Spleen (tissue), 11 donors: Measurements from ENCODE around the gene ETV4. TPM values are rescaled to one million over a fixed set of nuclear protein-coding genes. Genes with fewer than 3 reads are reported as not detected.

ENCODE experiments used
- DNase-seq: peaks from one replicate; pipeline ENCODE4 v3.0.0-alpha.2; 2020
- H3K27ac ChIP-seq, 8 donors: fragments of 200-600 bp; sonication (generic) in 7 of 8; 1 replicate in 4 of 8; 2 replicates in 4 of 8; pipeline versions ENCODE4 v1.5.0 to v1.8.0; 2016 to 2021; ENCODE audit warnings: inconsistent platforms in 4 of 8, mild to moderate bottlenecking in 4 of 8, moderate library complexity in 1 of 8
- H3K27me3 ChIP-seq, 7 donors: fragments of 200-600 bp; sonication (generic) in 6 of 7; replicated peaks in 1 of 7; 1 replicate in 4 of 7; 2 replicates in 3 of 7; pipeline versions ENCODE4 v1.5.0 to v1.8.0; 2016 to 2021; ENCODE audit warnings: inconsistent platforms in 3 of 7, mild to moderate bottlenecking in 1 of 7
- H3K36me3 ChIP-seq, 6 donors: fragments of 200-600 bp; sonication (generic) in 5 of 6; 1 replicate in 4 of 6; 2 replicates in 2 of 6; pipeline versions ENCODE4 v1.5.0 to v1.8.0; 2016 to 2021; ENCODE audit warnings: inconsistent platforms in 2 of 6
- H3K4me1 ChIP-seq, 6 donors: fragments of 200-600 bp; sonication (generic) in 5 of 6; 1 replicate in 3 of 6; 2 replicates in 3 of 6; pipeline versions ENCODE4 v1.5.0 to v1.8.0; 2016 to 2021; ENCODE audit warnings: inconsistent platforms in 3 of 6
- H3K4me3 ChIP-seq, 8 donors: fragments of 200-600 bp; sonication (generic) in 7 of 8; 1 replicate in 4 of 8; 2 replicates in 4 of 8; pipeline versions ENCODE4 v1.5.0 to v1.8.0; 2016 to 2021; ENCODE audit warnings: inconsistent platforms in 4 of 8, mild to moderate bottlenecking in 4 of 8, moderate library complexity in 2 of 8
- H3K9me3 ChIP-seq, 8 donors: fragments of 200-600 bp; sonication (generic) in 7 of 8; 1 replicate in 4 of 8; 2 replicates in 4 of 8; pipeline versions ENCODE4 v1.5.0 to v1.8.0; 2016 to 2021; ENCODE audit warnings: inconsistent platforms in 4 of 8
- POLR2A ChIP-seq, 3 donors: fragments of 450-650 bp; IDR thresholded peaks; one replicate each; pipeline ENCODE4 v1.5.1; 2017; ENCODE audit warnings: antibody characterized with exemption in 3 of 3, mild to moderate bottlenecking in 1 of 3
- POLR2AphosphoS5 ChIP-seq, 3 donors: sonication (generic); formaldehyde crosslinking; IDR thresholded peaks; one replicate each; pipeline ENCODE4 v1.5.1; 2017; ENCODE audit warnings: antibody characterized with exemption in 3 of 3
- WGBS, 5 donors: extraction: QIAGEN DNeasy Blood & Tissue Kit in 3 of 5; methylation state at CpG; one replicate each; pipeline versions ENCODE4 v1.1.5 to v1.1.7; 2013 to 2018; 5-methylcytosine and 5-hydroxymethylcytosine counted together
- intact Hi-C: fragments of 100-400 bp; cut with DNase I; formaldehyde crosslinking; loops from one replicate; pipeline ENCODE4 v1.15.0; 2023; ENCODE audit warnings: low total_unique reads
- polyA plus RNA-seq, 3 donors: library from polyadenylated mRNA; stranded (reverse); fragments of 200-250 nt; gene quantifications; one replicate each; pipeline ENCODE4 v1.2.1, GENCODE V29; 2013
- total RNA-seq, 7 donors: library from RNA; depleted of rRNA in 3 of 7; stranded (reverse); fragments of >200 nt in 3 of 7; fragmentation: NEBNext Ultra II Directional in 4 of 7; extraction: Animal tissue kit (Norgen Biotek cat#: 25700) in 4 of 7; gene quantifications; one replicate each; pipeline versions ENCODE4 v1.1.0 to v1.2.1, GENCODE V29; 2016 to 2021
- TF ChIP-seq, protein P1 (sequence below), 11 experiments: fragments of 200-600 bp in 7 of 11; fragments of 450-650 bp in 4 of 11; sonication (generic) in 4 of 11; IDR thresholded peaks in 8 of 11; conservative IDR thresholded peaks in 3 of 11; 1 replicate in 7 of 11; 2 replicates in 4 of 11; pipeline versions ENCODE4 v1.4.0 to v1.8.0; 2016 to 2021; ENCODE audit warnings: antibody characterized with exemption in 11 of 11, inconsistent platforms in 4 of 11, mild to moderate bottlenecking in 1 of 11
- donor health status: healthy with polysubstance abuse.
- donor health status: DM: no; HTN: no; CAD: no; lungs with moderate emphysema.
- donor health status: DM: no; HTN: no; CAD: no.
- donor health status: Bipolar disorder and iron deficiency.
- donor health status: healthy.
- donor health status: DM: no; HTN: no; CAD: no.
- donor health status: DM: yes; HTN: yes; CAD: no.

The ETV4 gene
- total and polyA plus RNA-seq, 10 donors, result 0.17 to 0.97 (median 0.53) TPM; not detected in 3

DNA sequence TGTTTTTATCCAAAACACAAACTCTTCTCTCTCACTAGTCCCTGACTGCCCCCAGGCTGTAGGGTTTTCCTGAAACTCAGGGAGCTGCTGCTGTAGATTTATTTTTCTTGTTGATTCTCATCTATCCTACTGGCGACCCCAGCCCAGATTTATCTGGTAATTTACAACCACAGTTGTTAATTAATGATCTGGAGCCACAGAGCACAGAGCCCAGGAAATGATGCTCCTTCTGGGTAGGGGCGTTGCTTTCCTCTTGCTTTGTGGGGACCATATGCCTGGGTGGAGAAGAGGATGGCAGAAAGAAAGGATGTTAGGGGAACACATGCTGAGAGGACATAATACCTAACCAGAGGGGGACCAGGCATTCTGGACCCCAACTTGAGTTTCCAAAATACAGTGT lies 7.4 kb upstream of the ETV4 start:
- no peaks in the 10 kb centered on the region for H3K9me3 ChIP-seq
- H3K4me1 ChIP-seq, result peaks cover 0 to 8% (median 0%) of the 10 kb centered on the region in 6 donors
- no peaks in the 10 kb centered on the region for H3K36me3 ChIP-seq
- no peak overlapping the region for H3K4me3 ChIP-seq
- intact Hi-C loops, result no loop called here
- H3K27me3 ChIP-seq, result peaks cover 0 to 56% (median 5%) of the 10 kb centered on the region in 7 donors
- WGBS, 5 donors, result 29 to 45% (median 40%) methylated on average over 2 of the region's 2 CpGs
- no peak for DNase-seq
- TF ChIP-seq, protein P1, sequence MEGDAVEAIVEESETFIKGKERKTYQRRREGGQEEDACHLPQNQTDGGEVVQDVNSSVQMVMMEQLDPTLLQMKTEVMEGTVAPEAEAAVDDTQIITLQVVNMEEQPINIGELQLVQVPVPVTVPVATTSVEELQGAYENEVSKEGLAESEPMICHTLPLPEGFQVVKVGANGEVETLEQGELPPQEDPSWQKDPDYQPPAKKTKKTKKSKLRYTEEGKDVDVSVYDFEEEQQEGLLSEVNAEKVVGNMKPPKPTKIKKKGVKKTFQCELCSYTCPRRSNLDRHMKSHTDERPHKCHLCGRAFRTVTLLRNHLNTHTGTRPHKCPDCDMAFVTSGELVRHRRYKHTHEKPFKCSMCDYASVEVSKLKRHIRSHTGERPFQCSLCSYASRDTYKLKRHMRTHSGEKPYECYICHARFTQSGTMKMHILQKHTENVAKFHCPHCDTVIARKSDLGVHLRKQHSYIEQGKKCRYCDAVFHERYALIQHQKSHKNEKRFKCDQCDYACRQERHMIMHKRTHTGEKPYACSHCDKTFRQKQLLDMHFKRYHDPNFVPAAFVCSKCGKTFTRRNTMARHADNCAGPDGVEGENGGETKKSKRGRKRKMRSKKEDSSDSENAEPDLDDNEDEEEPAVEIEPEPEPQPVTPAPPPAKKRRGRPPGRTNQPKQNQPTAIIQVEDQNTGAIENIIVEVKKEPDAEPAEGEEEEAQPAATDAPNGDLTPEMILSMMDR (IDR thresholded peaks at IDR 0.05 in 8 of 11, conservative IDR thresholded peaks at IDR 0.05 in 3 of 11), result no peak
- TF ChIP-seq POLR2AphosphoS5 (IDR thresholded peaks at IDR 0.05) (no peak), POLR2A (IDR thresholded peaks at IDR 0.05) (no peak)
- H3K27ac ChIP-seq, result no peak overlapping the region

DNA sequence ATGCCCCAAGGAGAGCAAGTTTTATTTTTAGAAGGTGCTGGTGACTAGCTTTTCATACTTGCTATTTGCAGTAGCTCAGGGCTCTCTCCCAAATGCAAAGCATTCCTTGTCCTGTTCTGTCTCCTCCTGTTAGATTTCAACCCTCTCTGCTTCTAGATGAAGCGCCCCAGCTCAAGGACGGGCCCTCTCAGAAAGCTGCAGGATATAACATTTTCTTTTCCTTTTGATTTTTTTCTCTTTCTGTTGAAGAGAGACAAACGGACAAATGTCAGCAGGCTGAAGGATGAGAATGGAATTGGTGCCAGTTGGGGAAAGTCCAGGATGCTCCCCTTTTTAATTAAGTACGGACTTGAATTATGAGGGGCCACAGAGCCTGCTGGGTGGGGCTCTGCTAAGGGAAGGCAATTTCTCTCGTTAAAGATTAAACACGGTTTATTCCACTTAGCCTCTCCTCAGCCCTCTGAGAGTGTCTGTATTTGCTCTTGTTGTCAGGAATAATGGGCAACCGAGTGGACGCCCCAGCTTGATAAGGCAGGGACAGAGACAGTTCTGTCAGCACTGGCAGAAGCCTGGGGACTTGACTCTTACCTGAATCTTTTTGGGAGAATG lies 6.2 kb upstream of the ETV4 start:
- no peak overlapping the region for H3K27ac ChIP-seq
- peaks cover 0 to 11% (median under 1%) of the 10 kb centered on the region in 6 donors for H3K4me1 ChIP-seq
- no peaks in the 10 kb centered on the region for H3K36me3 ChIP-seq
- TF ChIP-seq, protein P1 (IDR thresholded peaks at IDR 0.05 in 8 of 11, conservative IDR thresholded peaks at IDR 0.05 in 3 of 11), result no peak
- TF ChIP-seq POLR2AphosphoS5 (IDR thresholded peaks at IDR 0.05) (no peak), POLR2A (IDR thresholded peaks at IDR 0.05) (no peak)
- no peak overlapping the region for H3K4me3 ChIP-seq
- WGBS, 5 donors, result 56 to 67% (median 62%) methylated on average over 8 of the region's 8 CpGs
- DNase-seq, result no peak
- H3K9me3 ChIP-seq, result no peaks in the 10 kb centered on the region
- intact Hi-C loops, result no loop called here
- peaks cover 0 to 68% (median 15%) of the 10 kb centered on the region in 7 donors for H3K27me3 ChIP-seq

DNA sequence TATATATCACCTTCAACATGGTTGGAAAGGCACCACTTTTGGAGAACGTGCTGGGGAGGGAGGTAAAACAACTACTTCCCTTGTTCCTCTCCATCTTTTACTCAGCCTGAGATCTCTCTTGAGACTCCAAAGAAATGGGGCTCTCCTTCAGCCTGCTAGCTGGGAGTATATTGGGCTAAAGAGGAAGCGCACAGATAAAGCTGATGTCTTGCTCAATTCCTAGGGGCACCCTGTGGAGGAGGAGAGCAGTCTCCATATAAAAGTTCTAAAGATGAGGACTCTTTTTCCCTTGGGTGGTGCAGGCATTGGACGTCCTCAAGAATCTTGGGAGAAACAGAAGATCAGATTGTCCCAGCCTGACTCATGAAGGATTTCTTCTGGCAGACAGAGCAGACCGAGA lies 4.6 kb upstream of the ETV4 start:
- no peak for DNase-seq
- H3K4me1 ChIP-seq, result peaks cover 6 to 19% (median 15%) of the 10 kb centered on the region in 6 donors
- H3K36me3 ChIP-seq, result no peaks in the 10 kb centered on the region
- intact Hi-C loops, result no loop called here
- H3K27me3 ChIP-seq, result peaks cover 0 to 84% (median 24%) of the 10 kb centered on the region in 7 donors
- WGBS, 5 donors, result 77 to 91% (median 84%) methylated on average over 4 of the region's 4 CpGs
- no peak overlapping the region for H3K27ac ChIP-seq
- H3K4me3 ChIP-seq, result no peak overlapping the region
- TF ChIP-seq POLR2A (IDR thresholded peaks at IDR 0.05), result no peak
- no peak for TF ChIP-seq POLR2AphosphoS5 (IDR thresholded peaks at IDR 0.05)
- TF ChIP-seq, protein P1 (IDR thresholded peaks at IDR 0.05 in 8 of 11, conservative IDR thresholded peaks at IDR 0.05 in 3 of 11), result no peak
- no peaks in the 10 kb centered on the region for H3K9me3 ChIP-seq

DNA sequence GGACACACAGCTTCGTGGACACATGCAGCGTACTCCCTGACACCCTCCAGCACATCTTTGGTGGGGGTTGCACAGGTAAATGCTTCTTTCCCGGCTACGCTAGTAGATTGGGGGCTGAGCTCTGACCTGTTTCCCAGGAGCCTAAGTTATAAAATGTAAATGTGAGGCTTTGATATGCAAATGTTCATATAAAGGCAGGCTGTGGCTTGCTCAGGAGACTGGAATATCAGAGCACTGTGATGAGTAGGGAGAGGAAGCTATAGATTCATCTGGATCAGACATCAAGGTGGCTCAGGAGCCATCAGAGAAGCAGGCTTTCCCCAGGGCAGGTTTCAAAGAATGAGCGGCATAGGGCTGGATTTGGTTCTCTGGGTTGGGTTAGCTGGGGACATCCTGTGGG lies 3.4 kb upstream of the ETV4 start:
- Histone ChIP-seq H3K4me3 (no peak overlapping the region), H3K9me3 (no peaks in the 10 kb centered on the region), H3K27me3 (peaks cover 0 to 87% (median 36%) of the 10 kb centered on the region in 7 donors), H3K27ac (no peak overlapping the region), H3K36me3 (no peaks in the 10 kb centered on the region), H3K4me1 (peaks cover 6 to 31% (median 22%) of the 10 kb centered on the region in 6 donors)
- DNase-seq, result no peak
- 85 to 90% (median 89%) methylated on average over 5 of the region's 5 CpGs for WGBS, 5 donors
- intact Hi-C loops, result no loop called here
- TF ChIP-seq, protein P1 (IDR thresholded peaks at IDR 0.05 in 8 of 11, conservative IDR thresholded peaks at IDR 0.05 in 3 of 11), result no peak
- TF ChIP-seq POLR2A (IDR thresholded peaks at IDR 0.05), result no peak
